PC-9 (cell line): ENCODE data around the gene PIK3R2. TPM values are rescaled to one million over a fixed set of nuclear protein-coding genes. Genes with fewer than 3 reads are reported as not detected.

Source experiments
- BruUV-seq: library from RNA; stranded (reverse); fragments of 400-500 nt; replicated peaks from 2 replicates; lab custom pipeline; 2021; lab: Mats Ljungman, UMichigan
- CTCF ChIA-PET: fragments of 300-600 bp; sonication (Branson Sonifier 250); formaldehyde crosslinking; loops from one replicate; lab custom pipeline; 2022; ENCODE audit warnings: antibody characterized with exemption; lab: Charles Lee
- POLR2A ChIA-PET: fragments of 300-600 bp; sonication (Branson Sonifier 250); formaldehyde crosslinking; loops from one replicate; lab custom pipeline; 2022; ENCODE audit warnings: antibody characterized with exemption; ENCODE audit not compliant: unreplicated experiment; lab: Charles Lee
- DNase-seq, 2 experiments: peaks; one replicate each; pipeline versions ENCODE4 v3.0.0 to v3.0.0-alpha.2; 2015 to 2022; ENCODE audit warnings: mixed read lengths in 1 of 2
- H2AFZ ChIP-seq: fragments of 200-600 bp; sonication (generic); 2 replicates; pipeline ENCODE4 v1.8.1; 2017; ENCODE audit warnings: antibody characterized with exemption
- H3F3A ChIP-seq: fragments of 200-600 bp; sonication (generic); 2 replicates; pipeline ENCODE4 v1.8.1; 2017; ENCODE audit warnings: antibody characterized with exemption, mild to moderate bottlenecking, low read depth; ENCODE audit not compliant: insufficient read depth
- H3K27ac ChIP-seq: fragments of 200-600 bp; sonication (generic); 2 replicates; pipeline ENCODE4 v1.6.1; 2016; ENCODE audit warnings: mixed run types
- H3K27me3 ChIP-seq: fragments of 200-600 bp; sonication (generic); 2 replicates; pipeline ENCODE4 v1.6.1; 2016; ENCODE audit warnings: low read depth, mixed run types; ENCODE audit not compliant: insufficient read depth
- H3K36me3 ChIP-seq: fragments of 200-600 bp; sonication (generic); 2 replicates; pipeline ENCODE4 v1.6.1; 2016; ENCODE audit warnings: low read depth, mixed run types
- H3K4me1 ChIP-seq: fragments of 200-600 bp; sonication (generic); replicated peaks from 2 replicates; pipeline ENCODE4 v1.6.1; 2016; ENCODE audit warnings: mixed run types; ENCODE audit not compliant: insufficient read depth
- H3K4me2 ChIP-seq: fragments of 200-600 bp; sonication (generic); 2 replicates; pipeline ENCODE4 v1.6.1; 2017; ENCODE audit warnings: mixed run types
- H3K4me3 ChIP-seq: fragments of 200-600 bp; sonication (generic); 2 replicates; pipeline ENCODE4 v1.6.1; 2016; ENCODE audit warnings: mixed run types
- H3K79me2 ChIP-seq: fragments of 200-600 bp; sonication (generic); 2 replicates; pipeline ENCODE4 v1.6.1; 2017; ENCODE audit warnings: low read depth, mixed run types
- H3K9me2 ChIP-seq: fragments of 200-600 bp; sonication (generic); 2 replicates; pipeline ENCODE4 v1.8.1; 2017; ENCODE audit warnings: mild to moderate bottlenecking; ENCODE audit not compliant: insufficient read depth
- H3K9me3 ChIP-seq: fragments of 200-600 bp; sonication (generic); 2 replicates; pipeline ENCODE4 v1.8.1; 2016; ENCODE audit warnings: low read depth; ENCODE audit not compliant: insufficient read depth
- H4K20me1 ChIP-seq: fragments of 200-600 bp; sonication (generic); 2 replicates; pipeline ENCODE4 v1.8.1; 2017; ENCODE audit not compliant: insufficient read depth
- CTCF ChIP-seq: fragments of 200-600 bp; sonication (generic); conservative IDR thresholded peaks from 2 replicates; pipeline ENCODE4 v1.6.1; 2017; ENCODE audit warnings: mixed run types, antibody characterized with exemption, mild to moderate bottlenecking, moderate library complexity
- EZH2 ChIP-seq: fragments of 200-600 bp; sonication (generic); IDR thresholded peaks from 2 replicates; pipeline ENCODE4 v1.8.0; 2017; ENCODE audit warnings: antibody characterized with exemption, low read depth
- intact Hi-C: fragments of 100-400 bp; cut with micrococcal nuclease; formaldehyde crosslinking; loops from one replicate; pipeline ENCODE4 v1.10.0; 2022; ENCODE audit not compliant: unreplicated experiment
- total RNA-seq: library from RNA; stranded (reverse); gene quantifications from 2 replicates; pipeline ENCODE4 v1.2.3, GENCODE V29; 2021

The PIK3R2 gene
- total RNA-seq, 1 experiment from 2014 or later, result 61.8 TPM

DNA sequence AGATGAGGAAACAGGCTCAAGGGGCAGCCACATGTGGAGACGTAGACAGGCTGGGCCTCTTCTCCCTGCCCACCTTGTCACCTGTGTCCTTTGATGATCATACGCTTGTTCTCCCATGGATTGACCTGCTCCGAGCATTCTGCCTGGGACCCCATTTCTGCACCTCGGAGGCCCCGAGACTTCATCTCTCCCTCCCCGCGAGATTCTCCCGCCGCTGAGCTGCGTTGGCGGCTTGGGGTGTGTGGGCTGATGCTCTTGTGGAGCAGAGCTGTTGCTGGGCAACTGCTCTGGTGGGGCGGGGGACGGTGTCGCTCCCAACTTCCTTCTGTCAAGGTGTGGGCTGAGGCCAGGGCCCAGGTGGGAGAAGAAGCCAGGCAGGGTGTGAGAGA is 33.3 kb upstream of the PIK3R2 start:
- 0 out of 2 replicates have a peak, but pooled peaks cover 9% of the 10 kb centered on the region for H3F3A ChIP-seq
- H3K4me3 ChIP-seq, result no peak overlapping the region
- H3K9me2 ChIP-seq, result no peaks in the 10 kb centered on the region
- no peak overlapping the region for H2AFZ ChIP-seq
- intact Hi-C loops, result no loop called here
- H3K27me3 ChIP-seq, result no peaks in the 10 kb centered on the region
- H3K36me3 ChIP-seq, result no peaks in the 10 kb centered on the region
- BruUV-seq, result no TSS peak
- H3K9me3 ChIP-seq, result no peaks in the 10 kb centered on the region
- H3K4me2 ChIP-seq, result no peak overlapping the region
- peaks cover 8% of the 10 kb centered on the region for H4K20me1 ChIP-seq
- peaks cover 9% of the 10 kb centered on the region; the same call in 1 of the 2 replicates for H3K4me1 ChIP-seq
- CTCF ChIA-PET, result no interaction called here
- DNase-seq, result no peak
- H3K27ac ChIP-seq, result no peak overlapping the region
- POLR2A ChIA-PET, result no interaction called here
- TF ChIP-seq EZH2 (no peak), CTCF (no peak)
- H3K79me2 ChIP-seq, result no peaks in the 10 kb centered on the region

DNA sequence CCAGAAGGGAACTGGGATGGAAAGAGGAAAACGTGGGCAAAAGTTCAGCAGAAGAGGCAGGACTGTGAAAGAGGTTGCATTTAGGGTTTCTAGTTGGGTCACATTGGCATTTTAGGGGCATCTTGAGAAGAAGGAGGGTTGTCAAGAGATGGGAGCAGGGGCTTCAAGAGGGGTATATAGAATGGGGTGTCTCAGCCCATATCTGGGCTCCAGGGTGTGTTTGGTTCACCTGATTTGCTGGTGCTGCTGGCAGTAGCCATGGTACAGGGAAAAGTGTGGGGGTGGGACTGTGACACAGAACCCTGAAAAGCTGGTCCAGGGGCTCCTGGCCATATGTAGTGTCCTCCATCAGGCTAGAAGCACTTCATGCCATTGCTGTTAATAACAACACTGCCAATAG is 32.8 kb upstream of the PIK3R2 start:
- H4K20me1 ChIP-seq, result peaks cover 8% of the 10 kb centered on the region
- CTCF ChIA-PET, result no interaction called here
- no peaks in the 10 kb centered on the region for H3K9me3 ChIP-seq
- H3K27me3 ChIP-seq, result no peaks in the 10 kb centered on the region
- DNase-seq, result no peak
- 0 out of 2 replicates have a peak, but pooled peaks cover 9% of the 10 kb centered on the region for H3F3A ChIP-seq
- no peak overlapping the region for H3K4me3 ChIP-seq
- no peak overlapping the region for H3K27ac ChIP-seq
- POLR2A ChIA-PET, result no interaction called here
- no TSS peak for BruUV-seq
- H2AFZ ChIP-seq, result no peak overlapping the region
- H3K36me3 ChIP-seq, result no peaks in the 10 kb centered on the region
- no peaks in the 10 kb centered on the region for H3K9me2 ChIP-seq
- peaks cover 9% of the 10 kb centered on the region; the same call in 1 of the 2 replicates for H3K4me1 ChIP-seq
- intact Hi-C loops, result no loop called here
- TF ChIP-seq CTCF (no peak), EZH2 (no peak)
- no peak overlapping the region for H3K4me2 ChIP-seq
- H3K79me2 ChIP-seq, result no peaks in the 10 kb centered on the region

DNA sequence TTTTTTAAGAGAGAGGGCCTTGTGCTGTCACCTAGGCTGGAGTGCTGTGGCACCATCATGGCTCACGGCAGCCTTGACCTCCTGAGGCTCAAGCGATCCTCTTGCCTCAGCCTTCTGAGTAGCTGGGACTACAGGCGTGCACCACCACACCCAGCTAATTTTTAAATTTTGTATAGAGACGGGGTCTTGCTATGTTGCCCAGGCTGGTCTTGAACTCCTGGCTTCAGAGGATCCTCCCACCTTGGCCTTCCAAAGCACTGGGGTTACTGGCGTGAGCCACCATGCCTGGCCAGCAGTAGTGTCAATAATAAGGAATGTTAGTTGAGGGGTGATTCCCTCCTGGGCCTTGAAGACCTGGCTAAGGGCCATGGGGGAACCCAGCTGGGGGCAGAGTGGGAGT is 31.8 kb upstream of the PIK3R2 start:
- ChIA-PET CTCF (no interaction called here), POLR2A (no interaction called here)
- no peaks in the 10 kb centered on the region for H3K79me2 ChIP-seq
- H3K4me3 ChIP-seq, result no peak overlapping the region
- 0 out of 2 replicates have a peak, but pooled peaks cover 9% of the 10 kb centered on the region for H3F3A ChIP-seq
- H3K36me3 ChIP-seq, result no peaks in the 10 kb centered on the region; the same call in 1 of the 2 replicates
- H3K4me2 ChIP-seq, result no peak overlapping the region
- no peak overlapping the region for H3K27ac ChIP-seq
- no peak overlapping the region for H2AFZ ChIP-seq
- no peak for DNase-seq
- BruUV-seq, result no TSS peak
- TF ChIP-seq CTCF (no peak), EZH2 (no peak)
- H3K9me3 ChIP-seq, result no peaks in the 10 kb centered on the region
- intact Hi-C loops, result no loop called here
- H4K20me1 ChIP-seq, result peaks cover 8% of the 10 kb centered on the region
- H3K4me1 ChIP-seq, result peaks cover 9% of the 10 kb centered on the region; the same call in 1 of the 2 replicates
- no peaks in the 10 kb centered on the region for H3K27me3 ChIP-seq
- no peaks in the 10 kb centered on the region for H3K9me2 ChIP-seq
